NCI-H1436 (cell line): Measurements from ENCODE around the gene CMC1.
"Not testable (repeated sequence)": the region's sequence is repeated elsewhere in the genome, so short reads cannot be mapped to it uniquely, and the experiment has no call there.

Experiments
- DNase-seq: peaks from one replicate; lab custom pipeline; 2025; lab: John Stamatoyannopoulos, UW

The CMC1 gene

GRCh38 chr3:28244491-28244890 lies 3.1 kb downstream of the CMC1 start:
- no peak for DNase-seq

DNA sequence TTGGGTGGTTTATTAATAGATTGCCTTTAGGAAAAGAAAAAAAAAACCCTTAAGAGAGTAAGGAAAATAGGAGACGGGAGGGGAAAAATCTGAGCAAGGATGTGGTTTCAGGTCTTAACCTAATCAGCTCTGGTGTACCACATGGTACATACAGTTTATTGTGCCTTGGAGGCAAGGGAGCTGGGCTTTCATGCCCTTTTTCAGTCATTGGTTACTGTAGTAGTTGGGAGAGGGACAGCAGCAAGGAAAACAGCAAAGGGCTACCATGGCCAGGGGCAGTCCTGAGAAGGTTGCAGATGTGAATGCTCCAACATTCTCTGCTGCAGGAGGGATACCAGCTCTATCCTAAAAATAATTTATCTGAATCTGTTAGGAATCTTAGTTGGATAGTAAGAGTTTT lies 5.9 kb downstream of the CMC1 start:
- no peak for DNase-seq

DNA sequence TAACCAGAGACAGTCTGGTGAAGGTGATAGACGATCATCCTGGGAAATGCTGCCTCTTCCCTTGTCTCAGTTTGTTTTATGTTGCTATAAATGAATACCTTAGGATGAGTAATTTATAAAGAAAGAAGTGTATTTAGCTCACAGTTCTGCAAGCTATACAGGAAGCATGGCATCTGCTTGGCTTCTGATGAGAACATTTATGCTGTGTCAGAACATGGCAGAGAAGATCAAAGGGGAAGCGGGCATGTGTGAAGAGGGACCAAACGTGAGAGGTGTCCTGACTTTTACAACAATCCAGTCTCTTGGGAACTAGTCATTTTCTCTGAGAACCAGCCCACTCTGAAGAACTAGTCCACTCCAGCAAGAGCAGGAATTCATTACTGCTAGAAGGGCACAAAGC lies 9.6 kb downstream of the CMC1 start:
- no peak for DNase-seq

DNA sequence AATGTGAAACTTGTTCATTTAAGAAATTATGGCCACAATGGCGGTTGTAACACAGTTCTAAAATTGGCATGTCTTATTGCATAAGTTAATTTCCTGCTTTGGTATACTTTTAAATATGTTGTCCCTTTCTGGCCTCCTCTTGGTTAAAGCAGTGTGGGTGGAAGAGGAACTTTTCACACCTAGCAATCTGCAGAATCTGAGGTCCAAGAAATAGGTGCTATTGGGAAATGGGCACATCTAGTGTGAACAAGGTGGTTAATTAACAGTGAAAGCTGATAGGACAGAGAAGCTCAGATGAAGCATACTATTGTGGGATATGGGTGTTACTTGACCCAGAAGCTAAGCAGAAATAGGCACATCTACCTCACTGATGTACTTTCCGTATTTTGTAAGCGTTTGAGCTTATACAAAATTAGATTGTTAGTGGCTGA lies 10.6 kb downstream of the CMC1 start:
- no peak for DNase-seq

- DNase-seq = no peak
Measured at GRCh38 chr3:28253040-28253715, 11.8 kb downstream of the CMC1 start.

DNA sequence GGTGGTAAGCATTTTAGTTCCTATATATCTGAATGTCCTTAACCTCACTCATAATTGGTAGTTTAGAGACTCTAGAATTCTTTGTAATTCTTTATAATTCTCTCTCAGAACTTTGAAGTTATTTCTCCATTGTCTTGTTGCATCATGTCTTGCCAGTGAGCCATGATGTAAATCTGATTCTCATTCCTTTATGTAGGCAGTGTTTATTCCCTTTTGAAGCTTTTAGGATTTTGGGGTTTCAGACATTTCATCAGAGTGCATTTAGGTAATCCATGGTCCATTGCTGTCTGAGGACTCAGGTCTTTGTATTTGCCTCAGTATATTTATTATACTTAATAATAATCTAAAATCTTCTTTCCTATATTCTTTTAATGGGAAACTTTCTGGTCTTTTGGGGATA lies 20.6 kb downstream of the CMC1 start:
- DNase-seq = no peak

GRCh38 chr3:28265641-28266040 lies 24.2 kb downstream of the CMC1 start:
- no peak for DNase-seq

DNA sequence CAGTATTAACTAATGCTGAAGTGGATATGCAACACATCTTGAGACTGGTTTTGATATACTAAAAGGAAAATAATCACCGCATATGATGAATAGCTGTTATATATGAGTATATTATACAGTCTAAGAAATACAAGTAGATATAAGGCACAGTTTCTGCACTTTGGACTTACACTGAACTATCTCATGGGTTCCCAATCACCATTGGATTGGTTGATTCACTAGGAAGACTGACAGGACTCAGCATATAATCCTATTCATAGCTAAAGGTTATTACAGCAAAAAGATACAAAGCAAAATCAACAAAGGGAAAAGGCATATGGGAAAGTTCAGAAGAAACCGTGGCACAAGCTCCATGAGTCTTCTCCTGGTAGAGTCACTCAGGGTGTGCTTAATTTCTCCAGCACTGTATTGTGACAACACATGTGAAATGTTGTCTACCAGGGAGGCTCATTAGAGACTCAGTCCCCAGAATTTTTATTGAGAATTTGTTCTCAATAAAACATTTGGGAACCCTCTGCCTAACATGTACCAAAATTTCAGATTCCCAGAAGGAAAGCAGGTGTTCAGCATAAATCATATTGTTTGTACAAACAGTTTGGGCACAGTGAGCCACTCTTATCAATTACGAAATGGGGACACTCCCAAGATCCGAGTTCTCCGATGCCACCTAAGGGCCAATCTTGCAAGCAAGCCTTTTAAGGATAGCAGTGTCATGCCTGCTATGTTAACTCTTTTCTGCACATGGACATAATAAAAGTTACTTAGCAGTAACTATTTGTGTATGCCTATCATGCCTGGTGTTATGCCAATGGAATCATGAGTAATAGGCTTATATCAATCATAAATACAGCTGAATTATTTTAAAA lies 26.8 kb downstream of the CMC1 start:
- no peak for DNase-seq

- no peak for DNase-seq
Measured at GRCh38 chr3:28268989-28269388, 27.6 kb downstream of the CMC1 start.

- DNase-seq = not testable (repeated sequence)
Measured at GRCh38 chr3:28269884-28270283, 28.5 kb downstream of the CMC1 start.

DNA sequence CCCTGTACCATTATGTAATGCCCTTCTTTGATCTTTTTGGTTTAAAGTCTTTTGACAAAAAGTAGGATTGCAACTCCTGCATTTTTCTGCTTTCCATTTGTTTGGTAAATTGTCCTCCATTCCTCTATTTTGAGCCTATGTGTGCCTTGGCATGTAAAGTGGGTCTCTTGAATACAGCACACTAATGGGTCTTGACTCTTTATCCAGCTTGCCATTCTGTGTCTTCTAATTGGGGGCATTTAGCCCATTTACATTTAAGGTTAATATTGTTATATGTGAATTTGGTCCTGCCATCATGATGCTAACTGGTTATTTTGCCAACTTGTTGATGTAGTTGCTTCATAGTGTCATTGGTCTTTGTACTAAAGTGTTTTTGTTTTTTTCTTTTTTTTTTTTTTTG lies 32.4 kb downstream of the CMC1 start:
- DNase-seq = no peak

GRCh38 chr3:28278918-28279317 lies 37.5 kb downstream of the CMC1 start:
- no peak for DNase-seq

DNA sequence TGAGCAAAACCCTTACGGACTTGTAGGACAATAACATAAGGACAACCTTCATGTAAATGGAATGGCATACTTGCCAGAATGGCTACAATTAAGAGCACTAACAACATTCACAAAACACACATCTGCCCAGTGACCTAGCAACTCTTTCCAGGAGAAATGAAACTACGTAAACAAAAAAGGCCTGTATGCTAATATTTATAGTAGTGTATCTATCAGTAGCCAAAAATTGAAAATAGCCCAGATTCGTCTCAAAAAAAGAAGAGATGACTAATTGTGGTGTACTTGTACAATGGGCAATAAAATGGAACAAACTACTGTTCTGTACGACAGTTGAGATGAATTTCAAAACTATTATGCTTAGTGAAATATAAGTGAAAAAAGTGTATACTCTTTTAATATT lies 38.4 kb downstream of the CMC1 start:
- DNase-seq = no peak

GRCh38 chr3:28280781-28281180 lies 39.4 kb downstream of the CMC1 start:
- no peak for DNase-seq

DNA sequence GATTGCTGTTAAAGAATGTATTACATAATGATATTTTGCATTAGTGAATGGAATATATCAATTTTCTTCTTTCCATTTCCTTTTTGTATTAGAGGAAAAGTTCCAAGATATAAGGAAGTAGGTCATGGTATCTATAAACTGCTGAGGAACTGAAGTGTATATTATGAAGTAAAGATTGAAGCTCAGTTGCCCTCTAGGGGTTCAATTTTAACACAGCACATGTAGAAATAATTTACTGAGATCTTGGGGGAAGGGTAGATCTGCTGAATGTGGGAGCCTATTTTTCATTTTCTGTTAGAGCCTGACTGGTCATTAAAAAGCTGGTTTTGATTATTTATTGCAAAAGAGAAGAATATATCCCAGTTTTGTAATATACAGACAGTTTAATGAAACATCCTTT lies 45.2 kb downstream of the CMC1 start:
- no peak for DNase-seq

GRCh38 chr3:28287046-28287445 lies 45.6 kb downstream of the CMC1 start:
- no peak for DNase-seq

GRCh38 chr3:28290863-28291300 lies 49.5 kb downstream of the CMC1 start:
- no peak for DNase-seq

DNA sequence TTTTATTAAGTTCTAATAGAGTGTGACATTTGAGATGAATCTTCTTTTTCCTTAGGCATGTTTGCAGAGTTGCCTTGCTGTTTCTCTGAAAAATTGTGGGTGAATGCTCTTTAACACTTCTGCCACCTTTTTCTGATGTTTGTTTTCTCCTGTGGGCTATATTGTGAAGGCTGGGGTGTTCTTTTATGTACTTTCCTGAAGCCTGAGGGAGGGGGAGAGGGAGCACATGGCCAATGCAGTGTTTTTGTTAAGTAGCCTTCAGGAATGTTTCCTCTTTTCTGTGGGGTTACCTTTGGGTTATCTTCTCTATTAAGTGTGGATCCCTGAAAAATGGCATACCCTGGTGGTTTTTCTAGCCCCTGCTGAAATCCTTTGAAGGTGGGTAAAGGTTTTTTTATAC lies 50.2 kb downstream of the CMC1 start:
- DNase-seq = no peak

DNA sequence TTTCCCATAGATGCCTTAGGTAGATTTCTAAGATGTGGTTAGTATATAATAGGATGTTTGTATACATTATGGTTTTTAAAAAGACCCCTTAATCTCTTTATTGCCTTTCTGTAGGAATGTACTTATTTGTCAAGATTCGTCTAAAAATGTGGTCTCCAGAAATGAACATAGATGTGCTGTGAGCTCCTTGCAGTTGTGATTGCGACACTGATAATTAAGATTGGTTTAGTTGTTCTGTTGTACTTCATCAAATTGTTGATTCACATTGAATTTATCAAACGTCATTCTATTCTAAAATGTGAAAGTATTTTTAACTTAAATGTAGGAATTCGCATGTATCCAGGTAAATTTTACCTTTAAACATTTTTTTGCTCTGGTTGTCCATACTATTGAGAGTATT lies 51.2 kb downstream of the CMC1 start:
- DNase-seq = no peak

DNA sequence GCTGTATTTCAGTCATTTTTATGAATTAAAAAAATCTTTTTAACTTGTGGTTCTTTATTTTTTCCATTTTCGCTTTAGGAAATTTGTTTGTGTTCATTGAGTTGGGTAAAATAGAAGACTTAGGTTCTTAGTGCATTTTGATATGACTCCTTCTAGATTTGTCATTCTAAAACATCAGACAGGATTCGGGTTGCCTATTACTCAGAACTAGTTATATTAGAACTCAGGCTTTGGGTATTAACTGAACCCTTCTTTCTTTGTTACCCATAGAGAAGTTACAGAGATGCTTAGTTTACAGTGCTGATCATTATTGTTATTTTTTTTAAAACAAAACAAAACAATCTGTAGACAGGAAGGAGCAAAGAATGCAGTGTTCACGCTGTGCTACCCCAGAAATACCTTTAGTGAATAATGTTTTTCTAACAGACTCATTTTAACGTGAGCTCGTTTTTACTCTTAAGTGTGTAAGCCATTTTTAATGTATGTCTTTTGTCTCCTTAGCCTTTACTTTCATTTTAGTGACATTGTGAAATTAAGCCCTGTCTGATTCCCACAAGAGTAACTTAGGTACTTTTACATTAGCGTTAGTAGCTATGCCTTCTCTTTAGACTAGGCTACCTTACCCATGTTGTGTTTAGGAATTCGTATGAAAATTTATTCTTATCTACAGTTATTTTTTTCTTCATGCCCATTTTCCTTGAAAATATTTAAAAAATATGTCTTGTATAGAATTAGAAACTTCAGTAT lies 53.4 kb downstream of the CMC1 start:
- no peak for DNase-seq

- DNase-seq = no peak
Measured at GRCh38 chr3:28295898-28296490, 54.6 kb downstream of the CMC1 start.

DNA sequence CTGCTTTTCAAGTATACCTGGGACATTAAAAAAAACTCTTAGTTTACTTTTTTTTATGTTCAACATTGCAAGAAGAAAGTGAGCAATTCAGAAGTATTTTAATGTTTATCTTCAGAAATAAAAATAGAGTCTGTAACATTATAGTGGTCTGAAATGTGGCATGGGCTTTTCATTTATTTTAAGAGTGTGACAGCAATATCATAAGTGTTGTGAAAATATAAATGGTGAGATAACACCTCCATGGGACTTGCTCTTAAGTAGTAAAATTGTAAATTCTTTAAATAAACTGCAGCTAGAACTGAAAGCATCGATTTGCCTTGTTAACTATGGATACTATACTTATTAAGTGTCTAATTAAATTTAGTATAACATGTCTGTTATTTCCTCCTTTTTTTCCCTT lies 58.3 kb downstream of the CMC1 start:
- DNase-seq = no peak
